ENCODE data around the gene CPXM1.

DNA sequence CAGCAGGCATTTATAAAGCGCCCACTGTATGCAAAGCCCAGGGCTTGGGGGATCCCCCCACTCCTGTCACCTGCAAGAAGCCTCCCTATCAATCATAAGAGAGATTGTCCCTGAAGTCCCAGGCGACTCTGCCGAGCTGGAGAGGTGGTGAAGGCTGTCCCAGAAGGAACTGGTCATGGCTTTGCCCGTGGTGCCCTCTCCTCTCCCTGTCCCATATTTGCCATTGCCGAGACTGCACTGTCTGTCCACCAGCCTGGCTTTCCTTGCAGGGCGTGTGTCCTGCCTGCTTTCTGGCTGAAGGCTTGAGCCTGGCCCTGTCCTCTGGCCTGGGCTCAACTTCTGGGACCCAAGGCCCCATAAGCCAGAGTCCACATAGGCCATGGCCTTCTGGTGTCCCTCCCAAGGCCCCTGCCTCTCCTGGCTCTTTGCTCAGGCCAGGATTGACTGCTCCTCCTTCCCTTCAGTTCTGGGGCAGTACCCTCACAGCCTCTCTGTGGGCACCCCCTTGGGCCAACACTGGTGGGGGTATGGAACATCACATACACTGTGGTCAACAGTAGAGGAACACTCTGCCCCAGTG is 46.9 kb downstream of the CPXM1 start:
- TF ChIP-seq, protein P1, sequence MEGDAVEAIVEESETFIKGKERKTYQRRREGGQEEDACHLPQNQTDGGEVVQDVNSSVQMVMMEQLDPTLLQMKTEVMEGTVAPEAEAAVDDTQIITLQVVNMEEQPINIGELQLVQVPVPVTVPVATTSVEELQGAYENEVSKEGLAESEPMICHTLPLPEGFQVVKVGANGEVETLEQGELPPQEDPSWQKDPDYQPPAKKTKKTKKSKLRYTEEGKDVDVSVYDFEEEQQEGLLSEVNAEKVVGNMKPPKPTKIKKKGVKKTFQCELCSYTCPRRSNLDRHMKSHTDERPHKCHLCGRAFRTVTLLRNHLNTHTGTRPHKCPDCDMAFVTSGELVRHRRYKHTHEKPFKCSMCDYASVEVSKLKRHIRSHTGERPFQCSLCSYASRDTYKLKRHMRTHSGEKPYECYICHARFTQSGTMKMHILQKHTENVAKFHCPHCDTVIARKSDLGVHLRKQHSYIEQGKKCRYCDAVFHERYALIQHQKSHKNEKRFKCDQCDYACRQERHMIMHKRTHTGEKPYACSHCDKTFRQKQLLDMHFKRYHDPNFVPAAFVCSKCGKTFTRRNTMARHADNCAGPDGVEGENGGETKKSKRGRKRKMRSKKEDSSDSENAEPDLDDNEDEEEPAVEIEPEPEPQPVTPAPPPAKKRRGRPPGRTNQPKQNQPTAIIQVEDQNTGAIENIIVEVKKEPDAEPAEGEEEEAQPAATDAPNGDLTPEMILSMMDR (optimal IDR thresholded peaks at IDR 0.05 in 1 of 3, IDR thresholded peaks at IDR 0.05 in 1 of 3, conservative IDR thresholded peaks at IDR 0.05 in 1 of 3; ENCODE audit: extremely low read depth in 1 of 3, insufficient read depth in 2 of 3, low read length in 3 of 3) = no peak
- TF ChIP-seq EZH2 (IDR thresholded peaks at IDR 0.05; ENCODE audit: low read length) = no peak

Data from keratinocyte (primary cell).